ENCODE results near the gene OTOP2. TPM values are rescaled to one million over a fixed set of nuclear protein-coding genes. Genes with fewer than 3 reads are reported as not detected.

The OTOP2 gene
- total RNA-seq, 1 experiment from 2014 or later, result not detected

DNA sequence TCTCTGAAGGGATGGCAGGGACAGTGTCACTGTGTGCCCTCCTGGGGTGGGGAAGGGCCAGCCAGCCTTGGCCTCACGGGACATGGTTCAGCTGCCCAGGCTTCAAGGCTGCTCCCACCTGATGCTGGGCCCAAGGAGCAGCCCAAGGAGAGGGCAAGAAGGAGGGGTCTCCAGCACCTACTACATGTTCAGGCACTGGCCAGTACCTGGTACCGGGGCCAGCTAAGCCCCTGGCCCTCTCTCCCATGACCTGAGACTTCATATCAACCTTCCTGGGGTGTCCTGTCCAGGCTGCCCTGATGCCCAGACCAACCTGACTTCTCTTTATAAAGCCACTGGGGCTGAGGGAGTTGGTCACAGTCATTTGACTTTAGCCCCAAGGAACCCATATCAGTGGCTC, 2.3 kb upstream of the OTOP2 start:
- in situ Hi-C loops (cut with HindIII; ENCODE audit: low sequenced_read_pairs), result no loop called here
- no peak for DNase-seq (ENCODE audit: low spot score)

GRCh38 chr17:74922172-74922571, 1.9 kb upstream of the OTOP2 start:
- in situ Hi-C loops (cut with HindIII; ENCODE audit: low sequenced_read_pairs), result no loop called here

DNA sequence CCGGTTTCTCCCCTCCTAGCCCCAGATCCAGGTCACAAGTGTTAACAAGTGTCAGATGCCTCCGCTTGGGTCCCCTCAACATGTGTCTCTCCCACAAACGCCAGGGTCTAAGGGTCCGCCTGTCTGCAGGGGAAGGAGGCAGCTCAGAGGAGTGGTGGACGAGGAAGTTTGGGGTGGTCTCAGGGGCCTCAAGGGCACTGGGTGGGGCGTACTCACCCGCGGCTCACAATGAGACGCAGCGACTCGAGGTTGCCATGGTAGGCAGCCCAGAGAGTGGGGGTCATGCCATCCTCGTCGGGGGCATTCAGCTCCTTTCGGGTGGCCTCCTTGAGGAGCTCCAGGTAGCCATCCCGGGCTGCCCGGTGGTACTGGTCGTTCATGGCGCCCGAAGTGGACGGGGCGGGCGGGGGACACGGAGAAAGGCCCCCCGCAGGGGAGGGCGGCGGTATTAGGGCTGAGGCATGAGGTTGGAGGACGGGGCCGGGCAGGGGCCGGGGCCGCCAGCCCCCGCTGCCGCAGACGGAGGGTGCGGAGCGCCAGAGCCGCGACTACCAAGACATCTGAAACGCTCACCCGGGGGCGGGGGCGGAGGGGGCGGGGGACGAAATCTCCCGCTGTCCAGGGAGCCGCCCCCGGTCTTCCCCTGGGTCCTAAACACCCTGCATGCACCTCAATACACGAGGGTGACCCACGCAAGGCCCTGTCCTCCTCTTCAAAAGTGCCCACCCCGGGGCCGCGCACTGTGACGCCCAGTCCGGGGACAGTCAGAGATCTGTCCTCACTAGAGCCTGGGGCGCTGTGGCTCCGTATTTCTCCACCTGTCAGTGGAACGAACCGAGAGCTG, 1.2 kb upstream of the OTOP2 start, which contains the start of gene USH1G:
Gene USH1G, minus strand, starts transcription at position 562 of the 844 bp plus-strand sequence. Its CDS starts 182 bp downstream, at position 380.
- in situ Hi-C loops (cut with HindIII; ENCODE audit: low sequenced_read_pairs), result no loop called here
- no peak for DNase-seq (ENCODE audit: low spot score)

More at GRCh38 chr17:74922172-74922571, 1.9 kb upstream of the OTOP2 start:
- peak; percentile 31 for DNase-seq (ENCODE audit: low spot score)

DNA sequence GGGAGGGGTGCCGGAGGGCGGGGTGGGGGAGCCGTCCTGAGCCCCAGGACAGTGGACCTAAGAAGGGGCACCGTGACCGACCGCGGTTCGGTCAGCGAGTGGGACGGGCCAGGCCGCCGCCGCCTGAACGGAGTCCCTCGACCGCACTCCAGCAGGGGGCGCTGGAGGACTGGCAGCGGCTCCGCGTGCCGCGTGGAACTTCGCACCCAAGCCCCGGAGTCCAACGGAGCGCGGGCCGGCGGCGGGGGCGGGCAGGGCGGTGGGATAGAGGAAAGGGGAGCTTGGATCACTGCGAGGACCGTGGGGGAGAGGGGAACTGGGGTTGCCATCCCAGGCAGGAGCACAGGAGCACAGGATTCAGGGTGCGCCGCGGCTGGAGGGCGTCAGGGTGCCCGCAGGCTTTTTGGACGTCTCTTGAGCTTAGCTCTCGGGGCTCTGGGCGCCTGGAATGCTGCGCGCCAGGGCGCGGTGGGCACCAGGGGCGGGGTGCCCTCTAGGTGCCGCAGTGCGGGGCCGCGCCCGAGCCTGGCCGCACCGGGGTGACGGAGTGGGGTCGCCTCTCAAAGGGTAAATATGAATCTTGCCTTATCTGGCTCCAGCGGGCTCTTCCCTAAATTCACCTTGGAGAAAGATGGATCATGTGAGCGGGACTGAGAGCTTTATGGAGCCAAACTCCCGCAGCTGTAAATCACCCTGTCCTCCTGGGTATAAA, 379 bp upstream of the OTOP2 start:
- peak; percentile 48 for DNase-seq (ENCODE audit: low spot score)
- in situ Hi-C loops (cut with HindIII; ENCODE audit: low sequenced_read_pairs), result no loop called here

DNA sequence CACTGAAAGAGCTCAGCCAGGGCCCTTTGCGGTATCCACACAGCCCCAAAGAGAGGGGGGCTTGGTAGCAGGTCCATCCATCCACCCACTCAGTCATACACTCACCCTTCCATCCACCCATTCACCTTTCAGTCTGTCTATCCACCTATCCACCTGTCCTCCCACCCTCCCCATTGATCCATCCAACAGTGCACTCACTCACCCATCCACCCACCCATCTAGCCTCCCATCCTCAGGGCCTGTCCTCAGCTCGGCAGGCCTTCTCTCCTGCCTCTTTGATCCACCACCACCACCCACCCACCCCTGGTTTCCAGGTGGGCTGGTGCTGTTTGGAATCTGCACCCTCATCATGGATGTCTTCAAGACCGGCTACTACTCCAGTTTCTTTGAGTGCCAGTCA, 1.2 kb downstream of the OTOP2 start:
- in situ Hi-C loops (cut with HindIII; ENCODE audit: low sequenced_read_pairs), result no loop called here
- DNase-seq (ENCODE audit: low spot score), result no peak

- in situ Hi-C loops (cut with HindIII; ENCODE audit: low sequenced_read_pairs), result no loop called here
- DNase-seq (ENCODE audit: low spot score), result no peak
These were observed 4.7 kb downstream of the OTOP2 start for GRCh38 chr17:74928786-74929185.

GRCh38 chr17:74930535-74931036, 6.5 kb downstream of the OTOP2 start:
- DNase-seq (ENCODE audit: low spot score), result no peak
- in situ Hi-C loops (cut with HindIII; ENCODE audit: low sequenced_read_pairs), result no loop called here

- DNase-seq (ENCODE audit: low spot score), result no peak
- in situ Hi-C loops (cut with HindIII; ENCODE audit: low sequenced_read_pairs), result no loop called here
These were observed 11.0 kb downstream of the OTOP2 start for GRCh38 chr17:74935048-74935447.

DNA sequence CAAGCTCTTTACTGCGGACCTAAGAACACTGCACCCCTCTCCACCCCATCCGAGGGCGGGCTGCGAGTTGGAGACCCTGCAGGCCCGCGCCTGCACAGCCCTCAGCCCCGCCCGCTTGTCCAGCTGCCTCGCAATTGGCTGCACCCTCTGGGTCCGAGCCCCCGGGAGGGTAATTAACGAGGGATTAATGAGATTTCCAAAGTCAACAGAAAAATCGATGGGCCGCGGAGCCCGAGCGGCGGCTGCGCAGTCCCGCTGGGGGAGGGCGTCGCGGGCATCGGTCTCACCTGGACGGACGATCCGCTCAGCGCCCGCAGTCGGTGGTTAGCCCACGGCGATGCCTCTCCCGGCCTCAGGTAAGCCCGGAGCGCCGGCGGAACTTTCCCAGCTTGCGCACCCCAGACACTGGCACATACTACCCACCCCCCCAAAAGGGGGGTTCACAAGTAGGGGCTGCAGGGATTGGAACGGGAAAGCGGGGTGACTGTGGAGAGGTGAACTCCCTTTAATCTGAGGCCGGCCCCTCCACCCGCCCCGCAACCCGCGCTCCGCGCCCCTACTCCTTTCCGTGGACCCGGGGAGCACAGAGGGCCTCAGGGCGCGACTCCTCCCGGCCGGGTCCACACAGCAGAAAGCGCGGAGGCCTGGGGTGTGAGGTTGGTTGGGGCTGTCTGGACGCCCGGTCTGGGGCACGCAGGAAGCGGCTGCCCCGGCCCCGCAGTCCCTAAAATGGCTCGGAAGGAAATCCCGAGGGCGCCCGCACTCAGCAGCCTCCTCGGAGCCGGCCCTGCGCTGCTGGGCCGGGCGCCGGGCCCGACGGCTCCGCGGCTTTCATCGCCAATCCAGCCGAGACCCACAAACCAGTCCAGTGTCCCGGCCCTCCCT, 11.8 kb downstream of the OTOP2 start, which contains the start of gene OTOP3:
Gene OTOP3, plus strand, starts transcription at position 314 of the 885 bp plus-strand sequence. Its CDS starts 24 bp downstream, at position 338.
- DNase-seq (ENCODE audit: low spot score), result no peak

GRCh38 chr17:74936470-74936799, 12.4 kb downstream of the OTOP2 start:
- in situ Hi-C loops (cut with HindIII; ENCODE audit: low sequenced_read_pairs), result no loop called here
- no peak for DNase-seq (ENCODE audit: low spot score)

More for the DNA sequence above, 11.8 kb downstream of the OTOP2 start, which contains the start of gene OTOP3:
- in situ Hi-C loops (cut with HindIII; ENCODE audit: low sequenced_read_pairs), result no loop called here

GRCh38 chr17:74937064-74938051, 13.3 kb downstream of the OTOP2 start:
- in situ Hi-C loops (cut with HindIII; ENCODE audit: low sequenced_read_pairs), result no loop called here
- no peak for DNase-seq (ENCODE audit: low spot score)

GRCh38 chr17:74938194-74938950, 14.3 kb downstream of the OTOP2 start:
- DNase-seq (ENCODE audit: low spot score), result no peak
- in situ Hi-C loops (cut with HindIII; ENCODE audit: low sequenced_read_pairs), result no loop called here

DNA sequence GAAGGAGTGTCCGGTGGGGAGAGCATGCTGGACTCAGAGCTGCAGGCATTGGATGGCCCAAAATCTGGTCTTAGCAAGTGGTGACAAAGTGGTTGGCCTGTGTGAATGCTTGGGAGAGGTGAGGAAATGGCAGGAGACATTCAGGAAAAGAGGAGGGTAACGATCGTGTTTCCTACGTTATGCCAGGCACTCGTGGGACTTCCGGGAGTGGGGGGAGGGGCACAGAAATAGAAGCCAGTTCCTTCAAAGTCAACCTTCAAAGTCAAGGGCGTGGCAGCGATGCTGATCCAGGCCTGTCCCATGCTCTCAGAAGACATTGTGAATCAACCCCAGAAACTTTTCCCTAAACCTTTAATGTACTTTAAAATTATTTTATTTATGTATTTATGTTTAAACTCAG, 15.5 kb downstream of the OTOP2 start:
- no peak for DNase-seq (ENCODE audit: low spot score)
- in situ Hi-C loops (cut with HindIII; ENCODE audit: low sequenced_read_pairs), result no loop called here

DNA sequence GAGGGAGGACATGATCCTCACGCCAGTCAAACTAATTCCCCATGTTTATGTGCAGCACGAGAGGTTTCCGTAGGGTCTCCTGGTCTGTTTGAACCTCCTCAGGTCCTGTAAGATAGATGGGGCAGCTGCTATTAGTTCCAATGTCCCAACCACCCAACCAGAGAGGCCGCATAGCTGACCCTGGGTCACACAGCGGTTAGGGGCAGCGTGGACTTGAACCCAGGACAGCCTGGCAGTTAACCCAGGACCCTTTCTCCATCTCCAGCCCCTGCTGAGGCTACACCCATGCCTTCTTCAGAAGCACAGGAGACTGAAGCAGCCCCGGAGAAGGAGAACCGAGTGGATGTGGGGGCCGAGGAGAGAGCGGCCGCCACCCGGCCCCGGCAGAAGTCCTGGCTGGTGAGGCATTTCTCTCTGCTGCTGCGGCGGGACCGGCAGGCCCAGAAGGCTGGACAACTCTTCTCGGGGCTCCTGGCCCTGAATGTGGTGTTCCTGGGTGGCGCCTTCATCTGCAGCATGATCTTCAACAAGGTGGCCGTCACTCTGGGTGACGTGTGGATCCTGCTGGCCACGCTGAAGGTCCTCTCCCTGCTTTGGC, 17.2 kb downstream of the OTOP2 start:
- in situ Hi-C loops (cut with HindIII; ENCODE audit: low sequenced_read_pairs), result no loop called here
- no peak for DNase-seq (ENCODE audit: low spot score)

DNA sequence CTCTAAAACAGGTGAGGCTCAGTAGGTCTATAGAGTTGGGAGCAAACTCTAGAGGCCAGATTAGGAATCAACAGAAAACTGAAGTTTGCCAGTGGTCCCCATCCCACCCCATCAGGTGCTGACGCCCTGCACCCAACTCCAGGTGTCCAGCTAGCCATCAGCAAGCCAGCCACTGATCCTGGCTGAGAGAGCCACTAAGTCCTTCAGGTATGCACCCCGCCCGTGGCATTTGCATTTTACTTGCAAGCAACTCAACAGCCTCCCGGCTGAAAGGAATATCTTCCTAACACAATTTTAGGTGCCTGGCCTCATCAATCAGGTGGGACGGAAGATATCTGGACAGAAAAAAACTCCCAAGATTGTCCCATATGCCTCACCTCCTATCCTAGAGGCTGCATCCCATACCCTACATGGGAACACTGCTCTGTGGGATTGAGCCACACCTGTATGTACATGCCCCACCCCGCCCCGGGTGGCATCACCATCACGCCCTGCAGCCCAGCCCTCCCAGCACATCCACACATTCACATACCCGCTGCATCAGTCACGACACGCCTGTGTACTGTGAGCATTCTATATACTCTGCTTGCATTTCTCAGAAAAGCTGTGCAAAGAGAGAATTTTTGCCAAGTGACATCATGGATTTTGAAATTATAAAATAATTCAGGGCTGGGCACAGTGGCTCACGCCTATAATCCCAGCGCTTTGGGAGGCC, 19.9 kb downstream of the OTOP2 start:
- no peak for DNase-seq (ENCODE audit: low spot score)
- in situ Hi-C loops (cut with HindIII; ENCODE audit: low sequenced_read_pairs), result no loop called here

DNA sequence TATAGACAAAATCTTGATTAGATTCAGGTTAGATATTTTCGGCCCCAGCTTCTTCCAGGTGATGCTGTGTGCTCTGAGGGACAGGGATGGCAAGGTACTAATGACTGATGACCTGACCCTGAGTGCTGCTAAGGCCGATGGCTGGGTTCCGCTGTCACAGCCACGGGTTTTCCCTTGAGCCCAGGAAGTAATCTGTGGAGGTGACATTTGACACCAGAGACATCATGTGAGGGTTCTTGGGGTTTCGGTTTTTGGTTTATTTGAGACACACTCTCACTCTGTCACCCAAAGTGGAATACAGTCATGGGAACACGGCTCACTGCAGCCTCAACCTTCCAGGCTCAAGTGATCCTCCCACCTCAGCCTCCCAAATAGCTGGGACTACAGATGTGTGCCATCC, 21.5 kb downstream of the OTOP2 start:
- in situ Hi-C loops (cut with HindIII; ENCODE audit: low sequenced_read_pairs), result no loop called here

More for the DNA sequence above, 21.5 kb downstream of the OTOP2 start:
- DNase-seq (ENCODE audit: low spot score), result no peak
